Measurements from ENCODE around the gene WDR76. TPM values are rescaled to one million over a fixed set of nuclear protein-coding genes. Genes with fewer than 3 reads are reported as not detected.

The WDR76 gene
- polyA plus RNA-seq, 1 donor from 2014 or later = 0.43 TPM

DNA sequence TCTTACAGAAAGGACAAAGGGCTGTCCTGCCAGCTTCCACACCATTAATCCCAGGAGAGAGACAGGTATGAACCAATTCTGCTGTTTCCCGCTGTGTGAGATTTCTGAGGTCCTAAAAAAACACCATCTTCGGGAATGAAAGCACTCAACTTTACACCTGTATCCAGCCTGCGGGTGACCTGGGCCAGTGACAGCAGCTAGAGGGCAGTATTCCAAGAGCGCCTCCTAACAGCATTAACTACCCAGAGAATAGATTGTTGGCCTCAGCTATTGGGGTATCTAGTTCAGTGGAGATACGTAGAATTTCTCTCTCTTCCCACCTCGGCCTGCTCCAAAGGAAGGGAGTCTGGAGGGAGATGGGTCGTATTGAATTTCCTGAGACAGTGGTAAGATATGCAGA lies 55.1 kb downstream of the WDR76 start:
- no peak overlapping the region for H3K27ac ChIP-seq (ENCODE audit: low read length)
- H3K36me3 ChIP-seq (ENCODE audit: insufficient read depth, low read length) = peaks cover 7% of the 10 kb centered on the region
- H4K20me1 ChIP-seq (ENCODE audit: insufficient read depth) = no peaks in the 10 kb centered on the region

DNA sequence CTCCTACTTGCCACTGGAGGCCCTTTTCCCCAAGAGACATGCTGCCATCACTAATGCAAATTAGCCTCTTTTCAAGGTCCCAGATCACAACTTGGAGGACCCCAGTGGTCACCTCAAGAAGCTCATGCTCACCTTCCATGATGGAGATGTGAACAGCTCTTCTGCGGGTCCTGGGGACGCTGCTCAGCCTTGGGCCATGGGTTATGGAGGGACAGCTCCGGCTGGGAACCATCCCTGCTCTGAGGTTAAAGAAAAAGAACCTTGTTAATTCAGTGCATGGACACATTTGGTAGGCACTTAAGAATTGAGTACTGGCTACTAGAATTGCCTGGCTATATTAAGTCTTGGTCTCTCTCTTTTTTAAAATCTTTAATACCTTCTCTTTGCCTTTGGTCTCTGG lies 56.8 kb downstream of the WDR76 start:
- Histone ChIP-seq H3F3A (ENCODE audit: insufficient read depth, low read length, poor library complexity, severe bottlenecking) (no peaks in the 10 kb centered on the region), H3K27ac (ENCODE audit: low read length) (no peak overlapping the region)
- TF ChIP-seq TAF1 (IDR thresholded peaks at IDR 0.05; ENCODE audit: low read depth) (no peak), EZH2 (IDR thresholded peaks at IDR 0.05; ENCODE audit: borderline replicate concordance, insufficient read depth, low read length, poor library complexity, severe bottlenecking) (no peak), RAD21 (conservative IDR thresholded peaks at IDR 0.05) (no peak), POLR2AphosphoS5 (IDR thresholded peaks at IDR 0.05) (no peak), MXI1 (conservative IDR thresholded peaks at IDR 0.05; ENCODE audit: poor library complexity, severe bottlenecking) (no peak), EP300 (conservative IDR thresholded peaks at IDR 0.05; ENCODE audit: poor library complexity, severe bottlenecking) (no peak), SMC3 (conservative IDR thresholded peaks at IDR 0.05; ENCODE audit: poor library complexity) (no peak)
- TF ChIP-seq, protein P1, sequence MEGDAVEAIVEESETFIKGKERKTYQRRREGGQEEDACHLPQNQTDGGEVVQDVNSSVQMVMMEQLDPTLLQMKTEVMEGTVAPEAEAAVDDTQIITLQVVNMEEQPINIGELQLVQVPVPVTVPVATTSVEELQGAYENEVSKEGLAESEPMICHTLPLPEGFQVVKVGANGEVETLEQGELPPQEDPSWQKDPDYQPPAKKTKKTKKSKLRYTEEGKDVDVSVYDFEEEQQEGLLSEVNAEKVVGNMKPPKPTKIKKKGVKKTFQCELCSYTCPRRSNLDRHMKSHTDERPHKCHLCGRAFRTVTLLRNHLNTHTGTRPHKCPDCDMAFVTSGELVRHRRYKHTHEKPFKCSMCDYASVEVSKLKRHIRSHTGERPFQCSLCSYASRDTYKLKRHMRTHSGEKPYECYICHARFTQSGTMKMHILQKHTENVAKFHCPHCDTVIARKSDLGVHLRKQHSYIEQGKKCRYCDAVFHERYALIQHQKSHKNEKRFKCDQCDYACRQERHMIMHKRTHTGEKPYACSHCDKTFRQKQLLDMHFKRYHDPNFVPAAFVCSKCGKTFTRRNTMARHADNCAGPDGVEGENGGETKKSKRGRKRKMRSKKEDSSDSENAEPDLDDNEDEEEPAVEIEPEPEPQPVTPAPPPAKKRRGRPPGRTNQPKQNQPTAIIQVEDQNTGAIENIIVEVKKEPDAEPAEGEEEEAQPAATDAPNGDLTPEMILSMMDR (IDR thresholded peaks at IDR 0.05; ENCODE audit: poor library complexity, severe bottlenecking) = no peak
- TF ChIP-seq, protein P2, sequence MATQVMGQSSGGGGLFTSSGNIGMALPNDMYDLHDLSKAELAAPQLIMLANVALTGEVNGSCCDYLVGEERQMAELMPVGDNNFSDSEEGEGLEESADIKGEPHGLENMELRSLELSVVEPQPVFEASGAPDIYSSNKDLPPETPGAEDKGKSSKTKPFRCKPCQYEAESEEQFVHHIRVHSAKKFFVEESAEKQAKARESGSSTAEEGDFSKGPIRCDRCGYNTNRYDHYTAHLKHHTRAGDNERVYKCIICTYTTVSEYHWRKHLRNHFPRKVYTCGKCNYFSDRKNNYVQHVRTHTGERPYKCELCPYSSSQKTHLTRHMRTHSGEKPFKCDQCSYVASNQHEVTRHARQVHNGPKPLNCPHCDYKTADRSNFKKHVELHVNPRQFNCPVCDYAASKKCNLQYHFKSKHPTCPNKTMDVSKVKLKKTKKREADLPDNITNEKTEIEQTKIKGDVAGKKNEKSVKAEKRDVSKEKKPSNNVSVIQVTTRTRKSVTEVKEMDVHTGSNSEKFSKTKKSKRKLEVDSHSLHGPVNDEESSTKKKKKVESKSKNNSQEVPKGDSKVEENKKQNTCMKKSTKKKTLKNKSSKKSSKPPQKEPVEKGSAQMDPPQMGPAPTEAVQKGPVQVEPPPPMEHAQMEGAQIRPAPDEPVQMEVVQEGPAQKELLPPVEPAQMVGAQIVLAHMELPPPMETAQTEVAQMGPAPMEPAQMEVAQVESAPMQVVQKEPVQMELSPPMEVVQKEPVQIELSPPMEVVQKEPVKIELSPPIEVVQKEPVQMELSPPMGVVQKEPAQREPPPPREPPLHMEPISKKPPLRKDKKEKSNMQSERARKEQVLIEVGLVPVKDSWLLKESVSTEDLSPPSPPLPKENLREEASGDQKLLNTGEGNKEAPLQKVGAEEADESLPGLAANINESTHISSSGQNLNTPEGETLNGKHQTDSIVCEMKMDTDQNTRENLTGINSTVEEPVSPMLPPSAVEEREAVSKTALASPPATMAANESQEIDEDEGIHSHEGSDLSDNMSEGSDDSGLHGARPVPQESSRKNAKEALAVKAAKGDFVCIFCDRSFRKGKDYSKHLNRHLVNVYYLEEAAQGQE (IDR thresholded peaks at IDR 0.05; ENCODE audit: borderline replicate concordance) = no peak

More for the DNA sequence above, 55.1 kb downstream of the WDR76 start:
- Histone ChIP-seq H3K4me2 (ENCODE audit: low read length) (no peak overlapping the region), H3K9me2 (ENCODE audit: insufficient read depth, low read length) (no peaks in the 10 kb centered on the region), H3K27me3 (ENCODE audit: insufficient read depth, low read depth, low read length) (no peaks in the 10 kb centered on the region), H3K79me2 (replicated peaks; ENCODE audit: insufficient read depth, low read length) (no peaks in the 10 kb centered on the region), H3F3A (ENCODE audit: insufficient read depth, low read length, poor library complexity, severe bottlenecking) (no peaks in the 10 kb centered on the region), H2AFZ (ENCODE audit: low read depth, low read length) (no peak overlapping the region), H3K9me3 (ENCODE audit: low read length) (no peaks in the 10 kb centered on the region), H3K9ac (ENCODE audit: low read length) (no peak overlapping the region), H3K4me3 (ENCODE audit: low read length) (no peak overlapping the region)
- no peak for TF ChIP-seq SMC3 (conservative IDR thresholded peaks at IDR 0.05; ENCODE audit: poor library complexity)
- TF ChIP-seq TAF1 (IDR thresholded peaks at IDR 0.05; ENCODE audit: low read depth) = no peak
- TF ChIP-seq RAD21 (conservative IDR thresholded peaks at IDR 0.05) = no peak
- no peak for TF ChIP-seq EZH2 (IDR thresholded peaks at IDR 0.05; ENCODE audit: borderline replicate concordance, insufficient read depth, low read length, poor library complexity, severe bottlenecking)

More for the DNA sequence above, 56.8 kb downstream of the WDR76 start:
- Histone ChIP-seq H3K79me2 (replicated peaks; ENCODE audit: insufficient read depth, low read length) (no peaks in the 10 kb centered on the region), H3K36me3 (ENCODE audit: insufficient read depth, low read length) (peaks cover 7% of the 10 kb centered on the region), H2AFZ (ENCODE audit: low read depth, low read length) (no peak overlapping the region), H3K27me3 (ENCODE audit: insufficient read depth, low read depth, low read length) (no peaks in the 10 kb centered on the region), H4K20me1 (ENCODE audit: insufficient read depth) (no peaks in the 10 kb centered on the region), H3K9me3 (ENCODE audit: low read length) (no peaks in the 10 kb centered on the region), H3K9me2 (ENCODE audit: insufficient read depth, low read length) (no peaks in the 10 kb centered on the region), H3K4me2 (ENCODE audit: low read length) (no peak overlapping the region), H3K4me3 (ENCODE audit: low read length) (no peak overlapping the region), H3K9ac (ENCODE audit: low read length) (no peak overlapping the region)

Measured in neural cell (in vitro differentiated cells).